Bronchial epithelial cell (primary cell): Measurements from ENCODE around the gene FBXW5. TPM values are rescaled to one million over a fixed set of nuclear protein-coding genes. Genes with fewer than 3 reads are reported as not detected.

Source experiments
- DNase-seq: peaks from one replicate; pipeline ENCODE4 v3.0.0-alpha.2; 2010; ENCODE audit warnings: low read depth
- FAIRE-seq: peaks from 2 replicates; lab custom pipeline; 2011; peaks lifted over from hg19 to GRCh38; lab: Jason Lieb, UNC
- H3K27me3 ChIP-seq: 2 replicates; pipeline ENCODE4 v1.5.1; 2011; ENCODE audit warnings: low read length; ENCODE audit not compliant: control insufficient read depth, insufficient read depth
- H3K36me3 ChIP-seq: 2 replicates; pipeline ENCODE4 v1.5.1; 2011; ENCODE audit warnings: low read length; ENCODE audit not compliant: control insufficient read depth, insufficient read depth
- H3K4me3 ChIP-seq: 2 replicates; pipeline ENCODE4 v1.5.1; 2011; ENCODE audit warnings: mild to moderate bottlenecking, low read depth, low read length, control low read depth
- total RNA-seq: library from RNA; depleted of rRNA; stranded (reverse); fragments of >200 nt; gene quantifications from 2 replicates; pipeline ENCODE4 v1.2.1, GENCODE V29; 2014
- TF ChIP-seq, protein P1 (sequence below): IDR thresholded peaks from 2 replicates; pipeline ENCODE4 v1.5.1; 2011; ENCODE audit warnings: mild to moderate bottlenecking, moderate library complexity, low read length, control low read depth, inconsistent platforms; ENCODE audit not compliant: insufficient read depth, severe bottlenecking

Gene FBXW5
- total RNA-seq, 1 donor from 2014 or later, result 162 TPM

DNA sequence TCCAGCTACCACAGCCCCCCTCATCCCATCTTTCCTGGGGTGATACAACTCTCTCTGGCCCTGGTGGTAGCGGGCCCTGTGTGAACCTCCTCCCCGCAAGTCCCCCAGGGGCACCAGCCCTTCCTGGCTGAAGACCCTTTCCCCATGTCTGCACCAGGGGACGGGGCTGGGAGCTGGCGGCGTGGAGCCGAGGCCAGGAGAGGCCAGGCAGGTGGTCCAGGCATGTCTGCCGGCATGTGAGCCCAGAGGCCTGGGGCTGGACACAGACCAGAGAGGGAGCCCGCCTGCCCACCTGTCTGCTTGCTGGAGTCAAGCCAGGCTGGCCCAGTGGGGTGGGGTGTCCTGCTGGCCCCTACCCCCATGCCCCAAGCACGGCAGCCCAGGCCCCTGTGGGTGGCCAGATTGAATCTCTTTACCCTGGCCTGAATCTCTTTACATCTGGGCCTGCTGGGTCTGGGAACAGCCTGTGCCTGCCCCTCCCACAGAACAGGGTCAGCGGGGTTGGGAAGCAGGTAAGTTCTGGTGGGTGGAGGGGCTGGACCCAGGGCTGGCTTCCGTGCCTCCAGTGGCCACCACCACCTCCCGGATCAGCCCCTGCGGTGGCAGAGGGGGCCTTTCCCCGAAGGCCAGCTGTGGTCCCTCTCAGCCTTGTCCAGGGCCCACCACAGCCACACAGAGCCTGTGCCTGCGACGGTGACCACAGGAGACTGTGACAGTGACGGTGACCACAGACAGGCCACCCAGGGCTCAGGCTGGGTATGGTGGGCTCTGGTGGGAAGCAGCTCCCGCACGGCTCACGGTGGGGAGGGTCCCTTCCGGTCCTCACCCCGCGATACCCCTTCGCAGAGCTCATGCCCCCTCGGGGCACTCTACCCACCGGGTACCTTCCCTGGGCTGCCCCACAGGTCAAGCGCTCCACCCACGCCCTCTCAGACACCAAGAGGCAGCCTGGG, 14.6 kb upstream of the FBXW5 start:
- no peak overlapping the region for H3K4me3 ChIP-seq
- no peaks in the 10 kb centered on the region for H3K36me3 ChIP-seq
- FAIRE-seq, result no peak
- no peak for DNase-seq
- TF ChIP-seq, protein P1, sequence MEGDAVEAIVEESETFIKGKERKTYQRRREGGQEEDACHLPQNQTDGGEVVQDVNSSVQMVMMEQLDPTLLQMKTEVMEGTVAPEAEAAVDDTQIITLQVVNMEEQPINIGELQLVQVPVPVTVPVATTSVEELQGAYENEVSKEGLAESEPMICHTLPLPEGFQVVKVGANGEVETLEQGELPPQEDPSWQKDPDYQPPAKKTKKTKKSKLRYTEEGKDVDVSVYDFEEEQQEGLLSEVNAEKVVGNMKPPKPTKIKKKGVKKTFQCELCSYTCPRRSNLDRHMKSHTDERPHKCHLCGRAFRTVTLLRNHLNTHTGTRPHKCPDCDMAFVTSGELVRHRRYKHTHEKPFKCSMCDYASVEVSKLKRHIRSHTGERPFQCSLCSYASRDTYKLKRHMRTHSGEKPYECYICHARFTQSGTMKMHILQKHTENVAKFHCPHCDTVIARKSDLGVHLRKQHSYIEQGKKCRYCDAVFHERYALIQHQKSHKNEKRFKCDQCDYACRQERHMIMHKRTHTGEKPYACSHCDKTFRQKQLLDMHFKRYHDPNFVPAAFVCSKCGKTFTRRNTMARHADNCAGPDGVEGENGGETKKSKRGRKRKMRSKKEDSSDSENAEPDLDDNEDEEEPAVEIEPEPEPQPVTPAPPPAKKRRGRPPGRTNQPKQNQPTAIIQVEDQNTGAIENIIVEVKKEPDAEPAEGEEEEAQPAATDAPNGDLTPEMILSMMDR, result no peak
- peaks cover 3% of the 10 kb centered on the region for H3K27me3 ChIP-seq

DNA sequence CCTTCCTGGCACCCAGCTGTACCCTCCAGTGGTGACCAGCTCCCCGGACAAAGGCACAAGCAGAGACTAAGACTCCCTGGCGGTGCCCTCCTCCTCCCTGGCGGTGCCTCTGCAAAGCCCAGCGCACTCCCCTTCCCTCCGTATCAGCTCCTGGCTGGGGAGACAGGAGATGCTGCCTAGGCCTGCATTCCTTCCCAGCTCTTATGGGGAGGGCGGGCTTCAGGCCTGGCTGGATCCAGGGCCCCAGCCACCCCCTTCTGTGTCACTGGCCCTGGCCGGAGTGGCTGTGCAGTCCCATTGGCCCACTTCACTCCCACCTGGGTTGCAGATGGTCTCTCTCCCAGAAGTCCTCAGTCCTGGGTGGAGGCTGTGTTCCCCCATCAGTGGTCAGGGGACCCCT, 13.9 kb upstream of the FBXW5 start:
- Histone ChIP-seq H3K36me3 (no peaks in the 10 kb centered on the region), H3K4me3 (no peak overlapping the region), H3K27me3 (peaks cover 3% of the 10 kb centered on the region)
- DNase-seq (no peak), FAIRE-seq (no peak)
- TF ChIP-seq, protein P1, result no peak

DNA sequence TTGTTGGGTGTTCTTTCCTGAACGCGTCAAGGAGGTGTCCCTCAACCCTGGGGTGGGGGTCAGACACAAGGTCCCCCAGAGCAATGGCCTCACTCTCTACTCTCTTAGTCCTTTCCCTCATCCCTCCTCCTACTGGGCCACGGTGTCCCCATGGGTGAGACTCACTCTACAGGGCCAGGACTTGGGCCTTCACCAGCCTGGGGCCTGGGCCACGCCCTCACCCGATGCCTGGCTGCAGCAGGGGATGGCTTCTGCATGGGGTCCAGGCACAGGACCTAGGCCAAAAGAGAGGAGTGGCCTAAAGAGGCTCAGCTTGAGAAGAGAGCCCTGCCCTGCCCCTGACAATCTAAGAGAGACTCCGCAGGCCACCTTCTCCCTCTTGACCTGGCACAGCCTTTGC, 13.4 kb upstream of the FBXW5 start:
- no peak for DNase-seq
- TF ChIP-seq, protein P1, result no peak
- no peak overlapping the region for H3K4me3 ChIP-seq
- H3K27me3 ChIP-seq, result peaks cover 3% of the 10 kb centered on the region
- no peaks in the 10 kb centered on the region for H3K36me3 ChIP-seq
- FAIRE-seq, result peak; percentile 68

DNA sequence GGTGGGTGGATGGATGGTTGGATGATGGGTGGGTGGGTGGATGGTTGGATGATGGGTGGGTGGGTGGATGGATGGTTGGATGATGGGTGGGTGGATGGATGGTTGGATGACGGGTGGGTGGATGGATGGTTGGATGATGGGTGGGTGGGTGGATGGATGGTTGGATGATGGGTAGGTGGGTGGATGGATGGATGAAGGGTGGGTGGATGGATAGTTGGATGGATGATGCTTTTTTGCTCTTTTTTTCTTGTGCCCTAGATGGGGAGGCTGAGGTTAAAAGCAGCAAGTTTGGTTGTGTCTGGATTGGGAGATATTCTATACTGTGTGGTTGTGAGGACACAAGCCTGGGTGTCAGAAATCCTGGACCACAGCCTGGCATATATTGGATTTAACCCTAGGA, 12.9 kb upstream of the FBXW5 start:
- FAIRE-seq, result no peak
- peaks cover 3% of the 10 kb centered on the region for H3K27me3 ChIP-seq
- DNase-seq, result no peak
- no peaks in the 10 kb centered on the region for H3K36me3 ChIP-seq
- TF ChIP-seq, protein P1, result no peak
- H3K4me3 ChIP-seq, result no peak overlapping the region

DNA sequence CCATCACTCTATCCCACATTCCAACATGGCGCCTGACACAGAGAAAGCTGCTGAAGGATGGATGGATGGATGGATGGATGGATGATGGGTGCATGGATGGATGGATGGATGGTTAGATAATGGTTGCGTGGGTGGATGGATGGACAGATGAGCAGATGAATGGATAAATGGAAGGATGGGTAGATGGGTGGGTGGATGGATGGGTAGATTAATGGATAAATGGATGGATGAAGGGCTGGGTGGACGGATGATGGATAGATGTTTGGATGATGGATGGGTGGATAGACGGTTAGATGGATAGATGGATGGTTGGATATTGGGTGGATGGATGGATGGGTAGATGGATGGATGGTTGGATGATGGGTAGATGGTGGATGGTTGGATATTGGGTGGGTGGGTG, 12.1 kb upstream of the FBXW5 start:
- DNase-seq (no peak), FAIRE-seq (no peak)
- TF ChIP-seq, protein P1, result no peak
- Histone ChIP-seq H3K27me3 (peaks cover 3% of the 10 kb centered on the region), H3K36me3 (no peaks in the 10 kb centered on the region), H3K4me3 (no peak overlapping the region)

DNA sequence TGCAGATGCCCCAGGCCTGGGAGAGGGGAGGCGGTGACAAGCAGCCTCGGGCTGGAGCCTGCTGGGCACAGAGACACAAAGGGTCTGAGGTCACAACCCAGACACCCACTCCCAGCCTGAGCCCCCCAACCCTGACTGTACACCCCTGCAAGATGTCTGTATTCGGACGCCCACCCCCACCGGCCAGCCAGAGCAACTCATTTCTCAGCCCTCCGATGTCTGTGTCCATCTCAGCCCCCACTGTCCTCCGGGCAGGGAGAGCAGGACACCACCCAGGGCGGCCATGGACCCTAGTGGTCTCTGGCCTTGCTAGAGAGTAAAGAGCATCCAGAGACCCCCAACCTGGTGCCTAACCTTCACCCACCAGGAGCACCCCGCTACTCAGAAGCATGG, 11.4 kb upstream of the FBXW5 start:
- Histone ChIP-seq H3K27me3 (peaks cover under 1% of the 10 kb centered on the region), H3K4me3 (no peak overlapping the region), H3K36me3 (no peaks in the 10 kb centered on the region)
- FAIRE-seq (no peak), DNase-seq (no peak)
- TF ChIP-seq, protein P1, result no peak
